Stomach (tissue), 9 donors: ENCODE results near the gene SMYD4. TPM values are rescaled to one million over a fixed set of nuclear protein-coding genes. Genes with fewer than 3 reads are reported as not detected.

Experiments used
- DNase-seq, 2 donors: peaks; one replicate each; pipeline versions ENCODE4 v3.0.0 to v3.0.0-alpha.2; 2013 to 2019
- H3K27ac ChIP-seq, 5 donors: fragments of 200-600 bp in 4 of 5; sonication (generic) in 4 of 5; one replicate each; pipeline ENCODE4 v1.5.1; 2013 to 2019; ENCODE audit warnings: mild to moderate bottlenecking in 1 of 5, moderate library complexity in 1 of 5
- H3K27me3 ChIP-seq, 3 donors: fragments of 200-600 bp; sonication (generic); one replicate each; pipeline ENCODE4 v1.5.1; 2017 to 2019; ENCODE audit warnings: mixed run types in 1 of 3
- H3K36me3 ChIP-seq, 4 donors: fragments of 200-600 bp; sonication (generic); 1 replicate in 3 of 4; 2 replicates in 1 of 4; pipeline ENCODE4 v1.5.1; 2016 to 2019
- H3K4me1 ChIP-seq, 4 donors: fragments of 200-600 bp; sonication (generic); one replicate each; pipeline ENCODE4 v1.5.1; 2016 to 2019
- H3K4me3 ChIP-seq, 4 donors: fragments of 200-600 bp; sonication (generic) in 3 of 4; one replicate each; pipeline ENCODE4 v1.5.1; 2016 to 2019; ENCODE audit warnings: mild to moderate bottlenecking in 1 of 4
- H3K9me3 ChIP-seq, 4 donors: fragments of 200-600 bp; sonication (generic); one replicate each; pipeline ENCODE4 v1.5.1; 2016 to 2019
- CTCF ChIP-seq, 7 experiments: fragments of 450-650 bp in 4 of 7; fragments of 200-600 bp in 3 of 7; sonication (generic) in 3 of 7; IDR thresholded peaks; one replicate each; pipeline ENCODE4 v1.5.1; 2016 to 2019; ENCODE audit warnings: antibody characterized with exemption in 7 of 7, control low read depth in 2 of 7, mild to moderate bottlenecking in 1 of 7
- EP300 ChIP-seq: sonication (generic); formaldehyde crosslinking; IDR thresholded peaks from one replicate; pipeline ENCODE4 v1.6.1; 2017; ENCODE audit warnings: antibody characterized with exemption
- POLR2A ChIP-seq, 4 donors: fragments of 450-650 bp; IDR thresholded peaks; one replicate each; pipeline ENCODE4 v1.6.1; 2016; ENCODE audit warnings: antibody characterized with exemption in 4 of 4, control low read depth in 2 of 4, mild to moderate bottlenecking in 1 of 4, moderate library complexity in 1 of 4
- POLR2AphosphoS5 ChIP-seq, 3 donors: sonication (generic); formaldehyde crosslinking; IDR thresholded peaks; one replicate each; pipeline ENCODE4 v1.6.1; 2016; ENCODE audit warnings: antibody characterized with exemption in 3 of 3
- WGBS, 5 donors: extraction: QIAGEN DNeasy Blood & Tissue Kit in 3 of 5; methylation state at CpG; one replicate each; pipeline versions ENCODE4 v1.1.5 to v1.1.7; 2013 to 2018; 5-methylcytosine and 5-hydroxymethylcytosine counted together
- intact Hi-C: fragments of 100-400 bp; cut with DNase I; formaldehyde crosslinking; loops from one replicate; pipeline ENCODE4 v1.15.1; 2023; ENCODE audit warnings: low total_unique reads
- polyA plus RNA-seq, 3 donors: library from polyadenylated mRNA; stranded (reverse); fragments of 200-250 nt; gene quantifications; one replicate each; pipeline ENCODE4 v1.2.3, GENCODE V29; 2013
- total RNA-seq, 5 donors: library from RNA; depleted of rRNA; stranded (reverse); fragments of >200 nt; gene quantifications; one replicate each; pipeline versions ENCODE4 v1.1.0 to v1.2.3, GENCODE V29; 2014 to 2016
- donor health status: healthy with polysubstance abuse.
- donor health status: Bipolar disorder and iron deficiency.
- donor health status: healthy.

Gene SMYD4
- total and polyA plus RNA-seq, 8 donors: 2.7 to 21.0 (median 6.0) TPM

- no peak overlapping the region for H3K27ac ChIP-seq
- no peaks in the 10 kb centered on the region for H3K27me3 ChIP-seq
- H3K4me1 ChIP-seq: no peaks in the 10 kb centered on the region
- DNase-seq: no peak
- no peak for TF ChIP-seq POLR2A (IDR thresholded peaks at IDR 0.05)
- no peak for TF ChIP-seq CTCF (IDR thresholded peaks at IDR 0.05)
- no peak for TF ChIP-seq POLR2AphosphoS5 (IDR thresholded peaks at IDR 0.05)
- TF ChIP-seq EP300: no peak
- intact Hi-C loops: no loop called here
- no peak overlapping the region for H3K4me3 ChIP-seq
- WGBS, 5 donors: 89 to 96% (median 90%) methylated on average over 8 of the region's 8 CpGs
- peaks cover 0 to 51% (median 47%) of the 10 kb centered on the region in 4 donors for H3K36me3 ChIP-seq
- H3K9me3 ChIP-seq: no peaks in the 10 kb centered on the region
These were observed 38.4 kb upstream of the SMYD4 start for GRCh38 chr17:1868090-1868489.

- 73 to 94% (median 77%) methylated on average over 3 of the region's 3 CpGs for WGBS, 5 donors
- H3K27ac ChIP-seq: no peak overlapping the region
- H3K4me1 ChIP-seq: no peaks in the 10 kb centered on the region
- no peaks in the 10 kb centered on the region for H3K9me3 ChIP-seq
- no peak for DNase-seq
- peaks cover 0 to 44% (median 39%) of the 10 kb centered on the region in 4 donors for H3K36me3 ChIP-seq
- no peaks in the 10 kb centered on the region for H3K27me3 ChIP-seq
- intact Hi-C loops: no loop called here
- TF ChIP-seq EP300 (no peak), POLR2A (IDR thresholded peaks at IDR 0.05) (no peak), POLR2AphosphoS5 (IDR thresholded peaks at IDR 0.05) (no peak), CTCF (IDR thresholded peaks at IDR 0.05) (no peak)
- H3K4me3 ChIP-seq: no peak overlapping the region
These were observed 37.6 kb upstream of the SMYD4 start for GRCh38 chr17:1867307-1867706.

- no peaks in the 10 kb centered on the region for H3K9me3 ChIP-seq
- 55 to 74% (median 62%) methylated on average over 17 of the region's 17 CpGs for WGBS, 5 donors
- intact Hi-C loops: no loop called here
- H3K4me3 ChIP-seq: no peak overlapping the region
- no peak overlapping the region for H3K27ac ChIP-seq
- H3K4me1 ChIP-seq: no peaks in the 10 kb centered on the region
- no peaks in the 10 kb centered on the region for H3K27me3 ChIP-seq
- DNase-seq: peak; percentile 46 to 60
- no peak for TF ChIP-seq POLR2AphosphoS5 (IDR thresholded peaks at IDR 0.05)
- TF ChIP-seq CTCF (IDR thresholded peaks at IDR 0.05): peak in 5 of 7 experiments; percentile 9 to 68 (median 35)
- H3K36me3 ChIP-seq: peaks cover 7 to 47% (median 34%) of the 10 kb centered on the region in 4 donors
These were observed 35.7 kb upstream of the SMYD4 start for GRCh38 chr17:1865252-1866037.

GRCh38 chr17:1861391-1862010 lies 31.8 kb upstream of the SMYD4 start:
- intact Hi-C loops: no loop called here
- WGBS, 5 donors: 87 to 91% (median 90%) methylated on average over 16 of the region's 16 CpGs
- H3K27ac ChIP-seq: peak overlapping the region in 2 of 5 donors; percentile 43 to 48

More at GRCh38 chr17:1861391-1862010, 31.8 kb upstream of the SMYD4 start:
- no peaks in the 10 kb centered on the region for H3K9me3 ChIP-seq
- no peak for TF ChIP-seq POLR2A (IDR thresholded peaks at IDR 0.05)
- no peak for TF ChIP-seq POLR2AphosphoS5 (IDR thresholded peaks at IDR 0.05)
- TF ChIP-seq EP300: no peak
- no peak for TF ChIP-seq CTCF (IDR thresholded peaks at IDR 0.05)
- no peaks in the 10 kb centered on the region for H3K4me1 ChIP-seq
- H3K36me3 ChIP-seq: peaks cover 7 to 49% (median 36%) of the 10 kb centered on the region in 4 donors
- H3K4me3 ChIP-seq: no peak overlapping the region
- no peaks in the 10 kb centered on the region for H3K27me3 ChIP-seq
- no peak for DNase-seq
